CD4-positive, alpha-beta T cell treated with Interleukin-15 for 4 hours (primary cell): Measurements from ENCODE around the gene KBTBD13.
"Not testable (repeated sequence)": the region's sequence is repeated elsewhere in the genome, so short reads cannot be mapped to it uniquely, and the experiment has no call there.

Experiments
- DNase-seq: peaks from one replicate; pipeline ENCODE4 v3.0.0-alpha.2; 2020; ENCODE audit warnings: low spot score

Gene KBTBD13

DNA sequence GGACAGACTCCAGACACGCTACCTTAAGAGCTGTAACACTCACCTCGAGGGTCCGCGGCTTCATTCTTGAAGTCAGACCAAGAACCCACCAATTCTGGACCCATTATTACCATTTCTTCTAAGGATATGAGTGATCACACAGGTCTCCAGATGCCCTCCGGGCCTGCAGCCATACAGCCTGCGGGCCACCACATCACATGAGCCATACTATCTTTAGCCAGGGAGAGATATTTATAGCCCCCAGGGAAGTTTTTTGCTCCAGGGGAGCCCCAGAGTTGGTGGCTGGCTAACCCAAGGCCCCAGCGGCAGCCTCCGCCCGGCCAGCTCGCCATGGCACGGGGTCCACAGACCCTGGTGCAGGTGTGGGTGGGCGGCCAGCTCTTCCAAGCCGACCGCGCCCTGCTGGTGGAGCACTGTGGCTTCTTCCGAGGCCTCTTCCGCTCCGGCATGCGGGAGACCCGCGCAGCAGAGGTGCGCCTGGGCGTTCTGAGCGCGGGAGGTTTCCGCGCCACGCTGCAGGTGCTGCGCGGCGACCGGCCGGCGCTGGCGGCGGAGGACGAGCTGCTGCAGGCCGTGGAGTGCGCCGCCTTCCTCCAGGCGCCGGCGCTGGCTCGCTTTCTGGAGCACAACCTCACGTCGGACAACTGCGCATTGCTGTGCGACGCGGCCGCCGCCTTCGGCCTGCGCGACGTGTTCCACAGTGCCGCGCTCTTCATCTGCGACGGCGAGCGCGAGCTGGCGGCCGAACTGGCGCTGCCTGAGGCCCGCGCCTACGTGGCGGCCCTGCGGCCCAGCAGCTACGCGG is at the start of gene KBTBD13:
Gene KBTBD13, plus strand, starts transcription at position 261 of the 805 bp plus-strand sequence. Its CDS starts 70 bp downstream, at position 331.
- no peak for DNase-seq

DNA sequence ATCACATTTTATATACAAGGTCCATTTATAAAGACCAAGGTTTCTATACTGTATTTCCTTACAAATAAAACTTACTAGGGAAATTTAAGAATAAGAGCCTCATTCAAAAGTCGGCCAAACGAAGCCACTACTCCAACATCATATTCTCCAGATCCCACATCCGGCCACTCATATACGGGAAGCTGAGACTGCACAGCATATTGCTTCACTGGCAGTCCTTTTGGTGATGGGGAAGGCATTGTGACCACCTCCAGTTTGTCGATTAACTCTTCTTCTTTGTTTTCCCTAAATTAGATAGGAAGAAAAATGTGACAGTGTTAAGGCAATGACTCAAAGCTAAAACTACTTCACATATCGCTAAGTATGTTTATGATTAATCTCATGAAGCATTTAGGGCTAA is 49.8 kb upstream of the KBTBD13 start:
- no peak for DNase-seq

DNA sequence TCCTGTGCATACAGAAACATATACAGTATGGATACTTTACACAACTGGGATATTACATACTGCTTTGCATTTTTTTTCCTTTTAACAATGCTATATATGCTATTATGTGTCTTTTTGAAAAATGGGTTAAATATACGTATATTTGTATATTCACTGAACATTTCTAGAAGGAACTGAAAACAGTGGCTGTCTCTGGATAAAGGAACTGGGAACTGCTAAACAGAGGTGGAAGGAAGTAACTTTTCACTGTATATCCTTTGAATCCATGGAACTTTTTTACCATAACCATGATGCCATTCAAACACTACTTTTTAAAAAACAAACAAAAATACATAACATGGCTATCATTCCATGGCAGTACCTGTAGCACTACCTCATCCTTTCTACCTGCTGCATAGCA is 49.0 kb upstream of the KBTBD13 start:
- no peak for DNase-seq

DNA sequence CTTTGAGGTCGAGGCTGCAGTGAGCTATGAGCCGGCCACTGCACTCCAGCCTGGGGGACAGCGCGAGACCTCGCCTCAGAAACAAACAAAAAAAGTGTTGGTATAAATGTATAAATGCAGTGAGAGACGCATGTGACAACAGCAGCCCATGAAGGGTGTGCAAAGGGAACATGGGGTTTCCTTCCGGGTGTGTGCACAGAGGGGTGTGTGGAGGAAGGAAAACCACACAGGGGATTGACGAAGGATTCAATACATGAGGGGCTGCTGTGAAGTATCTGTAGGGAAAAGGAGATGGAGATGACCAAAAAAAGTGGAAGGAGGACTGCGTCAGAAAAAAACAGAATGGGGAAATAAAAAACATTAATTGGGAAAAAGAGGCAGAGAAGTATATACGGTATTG is 48.2 kb upstream of the KBTBD13 start:
- DNase-seq = no peak

DNA sequence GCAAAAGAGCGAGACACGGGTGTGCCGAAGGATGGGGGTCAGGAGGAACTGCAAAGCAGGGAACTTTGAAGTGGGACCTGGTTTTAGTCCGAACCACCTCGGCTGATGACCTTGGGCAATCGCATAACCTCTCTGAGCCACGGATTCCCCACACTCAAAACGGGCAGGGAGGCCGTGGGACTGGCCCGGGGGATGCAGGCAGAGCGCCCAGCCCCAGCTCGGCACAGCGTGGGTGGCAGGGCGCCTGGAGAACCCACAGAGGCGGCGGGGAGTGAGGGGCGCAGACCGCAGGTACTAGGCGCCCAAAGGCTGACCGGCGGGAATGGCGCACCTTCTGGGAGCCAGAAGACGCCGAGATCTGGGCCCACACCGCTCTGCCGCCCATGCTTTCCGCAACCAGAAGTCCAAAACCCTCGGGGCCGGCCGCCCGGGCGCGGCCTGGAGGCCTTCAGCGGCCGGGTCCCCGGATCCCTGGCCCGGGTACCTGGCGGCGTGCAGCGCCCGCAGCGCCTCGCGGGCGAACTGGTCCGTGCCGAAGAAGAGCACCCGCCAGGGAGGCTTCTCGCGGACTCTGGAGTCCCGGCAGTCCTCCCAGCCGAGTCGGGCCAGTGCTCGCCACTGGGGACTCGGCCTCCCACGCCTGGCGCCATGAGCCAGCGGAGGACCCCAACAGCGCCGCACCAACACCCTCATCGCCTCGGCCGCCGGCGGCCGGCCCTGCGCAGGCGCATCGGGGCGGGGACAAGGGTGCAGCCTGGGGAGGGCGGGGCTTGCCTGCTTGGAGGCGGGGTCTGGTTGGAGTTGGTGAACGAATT is 47.4 kb upstream of the KBTBD13 start, which contains the start of gene MTFMT:
Gene MTFMT, minus strand, starts transcription at position 719 of the 815 bp plus-strand sequence. Its CDS starts 26 bp downstream, at position 693.
- DNase-seq = peak; percentile 93

DNA sequence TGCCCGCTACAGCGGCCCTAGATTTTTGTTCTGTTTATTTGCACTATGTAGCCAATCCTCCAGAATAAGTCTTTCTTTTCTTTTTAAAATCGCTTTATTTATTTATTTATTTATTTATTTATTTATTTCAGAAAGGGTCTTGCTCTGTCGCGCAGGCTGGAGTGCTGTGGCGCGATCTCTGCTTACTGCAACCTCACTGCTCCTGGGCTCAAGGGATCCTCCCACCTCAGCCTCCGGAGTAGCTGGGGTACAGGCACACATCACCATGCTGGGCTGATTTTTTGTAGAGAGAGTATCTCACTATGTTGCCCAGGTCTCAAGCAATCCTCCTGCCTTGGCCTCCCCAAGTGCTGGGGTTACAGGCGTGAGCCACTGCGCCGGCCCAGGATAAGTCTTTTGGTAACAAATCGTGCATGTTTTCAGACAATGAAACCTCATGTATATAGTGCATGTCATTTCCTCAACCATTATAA is 46.8 kb upstream of the KBTBD13 start:
- no peak for DNase-seq

DNA sequence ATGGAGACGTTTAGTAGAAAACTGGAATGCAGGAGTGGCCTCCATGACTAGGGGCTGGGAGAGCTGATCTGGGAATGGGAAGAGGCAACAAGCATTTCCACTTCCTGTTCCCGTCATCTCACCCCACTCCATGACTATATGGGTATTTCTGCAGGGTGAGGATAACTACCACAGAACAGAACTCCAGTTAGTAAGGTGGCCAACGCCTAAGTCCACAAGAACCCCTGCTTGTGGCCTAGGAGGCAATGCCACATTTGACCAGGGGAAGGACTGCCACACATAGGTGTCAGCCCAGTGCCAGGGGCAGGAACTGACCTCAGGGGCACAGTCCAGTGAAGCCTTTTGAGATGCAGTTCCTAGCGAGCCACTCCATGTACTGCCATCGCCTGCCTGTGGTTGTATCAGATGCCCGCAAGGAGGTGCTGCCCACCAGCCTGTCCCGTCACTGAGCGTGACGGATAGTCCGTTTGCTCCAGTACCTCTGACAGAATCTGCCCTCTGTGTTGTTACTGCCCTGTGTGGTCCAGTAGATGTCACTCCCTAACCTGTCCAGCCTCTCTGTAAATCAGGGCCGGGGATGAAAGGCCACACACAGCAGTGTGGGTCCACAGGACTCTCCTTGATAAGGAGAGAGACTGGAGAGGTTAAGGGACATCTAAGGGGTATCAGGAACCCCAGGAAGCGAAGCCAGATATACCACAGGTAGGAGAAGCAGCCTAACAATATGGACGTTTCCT is 43.6 kb upstream of the KBTBD13 start:
- peak; percentile 29 for DNase-seq

DNA sequence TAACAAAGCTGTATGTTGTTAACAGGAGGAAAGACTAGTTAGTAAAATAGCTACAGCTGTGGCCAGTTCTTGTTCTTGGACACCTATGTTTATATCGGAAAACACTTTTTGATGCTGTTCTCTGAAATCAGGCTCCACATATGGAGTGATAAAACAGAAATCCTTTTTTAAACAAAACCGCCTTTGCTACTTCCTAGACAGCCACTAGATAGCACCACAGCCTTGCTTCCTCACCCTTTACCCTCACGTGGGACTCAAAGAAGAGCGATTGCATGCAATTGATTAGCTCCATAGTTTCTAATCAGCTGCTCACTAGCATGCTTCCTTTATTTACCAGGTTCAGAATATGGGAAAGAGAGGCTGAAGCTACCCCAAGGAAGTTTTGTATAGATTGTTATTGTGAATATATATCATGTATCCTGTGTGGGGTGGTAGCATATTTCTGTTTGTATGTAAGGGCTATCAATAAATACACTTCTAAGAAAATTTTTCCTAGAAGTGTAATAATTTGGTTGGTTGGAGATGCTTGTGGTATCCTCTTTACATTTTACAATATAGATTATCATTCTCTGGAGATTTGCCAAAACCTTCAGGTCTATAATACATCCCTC is 42.8 kb upstream of the KBTBD13 start:
- DNase-seq = peak; percentile 42

DNA sequence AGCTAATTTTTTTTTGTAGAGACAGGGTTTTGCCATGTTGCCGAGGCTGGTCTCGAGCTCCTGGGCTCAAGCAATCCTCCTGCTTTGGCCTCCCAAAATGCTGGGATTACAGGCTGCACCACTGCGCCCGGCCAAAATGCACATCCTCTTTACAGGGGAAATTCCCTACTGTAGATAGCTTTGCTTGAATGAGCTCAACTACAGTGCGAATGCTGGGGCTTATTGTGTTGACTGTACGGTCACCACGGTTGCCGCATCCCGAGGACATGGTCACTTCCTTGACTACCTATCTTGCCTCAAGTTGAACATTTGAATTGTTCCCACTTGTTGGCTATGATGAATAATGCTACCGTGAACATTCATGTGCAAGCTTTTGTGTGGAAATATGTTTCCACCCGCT is 41.8 kb upstream of the KBTBD13 start:
- no peak for DNase-seq

DNA sequence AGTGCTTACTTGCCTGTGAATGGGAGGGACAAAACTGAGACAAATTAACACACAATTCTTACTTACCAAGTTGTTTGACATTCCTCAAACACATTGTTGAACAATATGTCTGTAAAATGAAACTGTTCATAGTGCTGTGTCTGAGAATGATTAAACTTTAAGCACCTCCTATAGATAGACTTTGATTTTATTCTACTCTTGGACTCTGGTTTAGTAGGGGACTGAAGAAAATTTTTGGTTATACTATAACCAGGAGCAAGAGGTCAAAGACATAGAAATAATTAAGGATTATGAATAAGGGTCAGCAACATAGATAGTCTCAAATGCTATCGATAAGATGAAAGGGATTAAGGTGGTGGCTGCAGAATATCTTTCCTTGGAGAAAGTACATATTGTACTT is 39.2 kb upstream of the KBTBD13 start:
- DNase-seq = no peak

DNA sequence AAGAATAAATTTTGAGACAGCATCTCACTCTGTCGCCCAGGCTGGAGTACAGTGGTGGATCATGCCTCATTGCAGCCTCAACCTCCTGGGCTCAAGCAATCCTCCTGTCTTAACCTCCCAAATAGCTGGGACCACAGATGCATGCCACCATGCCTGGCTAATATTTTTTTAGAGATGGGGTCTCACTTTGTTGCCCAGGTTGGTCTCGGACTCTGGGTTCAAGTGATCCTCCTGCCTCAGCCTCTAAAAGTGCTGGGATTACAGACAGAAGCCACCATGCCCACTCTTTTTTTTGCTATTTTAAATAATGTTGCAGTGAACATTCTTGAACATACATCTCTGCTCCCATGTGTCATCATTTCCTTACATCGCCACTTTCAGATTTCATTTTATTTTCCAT is 38.1 kb upstream of the KBTBD13 start:
- no peak for DNase-seq

DNA sequence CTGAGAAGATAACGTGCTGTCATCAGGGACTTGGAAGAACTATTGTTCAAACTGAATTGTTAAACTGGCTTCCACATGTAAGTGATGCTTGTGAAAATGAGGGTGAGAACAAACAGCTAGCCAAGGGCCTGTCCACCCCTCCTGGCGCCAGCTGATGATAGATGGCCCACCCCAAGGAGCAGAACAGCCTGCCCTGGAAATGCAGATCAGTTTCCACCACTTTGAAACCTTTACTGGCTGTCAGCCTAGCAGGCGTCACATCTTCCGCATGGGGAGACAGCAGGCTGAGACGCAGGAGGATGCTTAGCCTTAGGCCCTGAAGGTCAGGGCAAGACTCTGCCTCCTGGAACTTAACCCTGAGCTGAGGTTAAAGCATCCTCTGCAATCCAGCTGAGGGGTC is 37.7 kb upstream of the KBTBD13 start:
- DNase-seq = no peak

DNA sequence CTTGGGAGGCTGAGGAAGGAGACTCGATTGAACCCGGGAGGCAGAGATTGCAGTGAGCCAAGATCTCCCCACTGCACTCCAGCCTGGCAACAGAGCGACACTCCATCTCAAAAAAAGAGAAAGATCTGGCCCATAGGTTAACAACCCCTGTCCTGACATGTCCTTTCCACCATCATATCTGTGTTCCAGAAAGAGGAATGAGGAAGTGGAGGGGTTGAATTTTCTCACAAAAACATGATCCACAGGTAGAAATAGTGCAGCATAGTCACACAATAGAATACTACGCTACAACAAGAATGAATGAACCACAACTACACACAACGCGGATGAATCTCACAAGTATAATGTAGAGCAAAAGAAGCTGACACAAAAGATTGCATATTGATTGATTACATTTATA is 36.1 kb upstream of the KBTBD13 start:
- DNase-seq = no peak

DNA sequence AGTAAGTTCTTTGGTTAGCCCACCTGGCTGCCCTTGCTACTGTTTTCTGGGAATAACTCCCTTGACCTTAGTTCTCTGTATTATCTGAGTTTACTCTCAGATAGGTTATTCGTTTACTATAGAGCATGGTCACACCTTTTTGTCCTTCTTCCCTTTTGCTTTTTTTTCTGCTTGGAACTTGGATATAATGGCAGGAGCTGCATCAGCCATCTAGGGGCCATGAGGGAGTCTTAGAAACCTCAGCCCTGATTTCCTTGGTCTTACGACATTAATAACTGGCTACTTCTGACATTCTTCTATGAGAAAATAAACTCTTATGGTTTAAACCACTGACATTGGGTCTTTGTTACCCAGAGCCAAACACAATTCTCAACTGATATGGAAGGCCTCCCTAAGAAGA is 34.8 kb upstream of the KBTBD13 start:
- DNase-seq = no peak

DNA sequence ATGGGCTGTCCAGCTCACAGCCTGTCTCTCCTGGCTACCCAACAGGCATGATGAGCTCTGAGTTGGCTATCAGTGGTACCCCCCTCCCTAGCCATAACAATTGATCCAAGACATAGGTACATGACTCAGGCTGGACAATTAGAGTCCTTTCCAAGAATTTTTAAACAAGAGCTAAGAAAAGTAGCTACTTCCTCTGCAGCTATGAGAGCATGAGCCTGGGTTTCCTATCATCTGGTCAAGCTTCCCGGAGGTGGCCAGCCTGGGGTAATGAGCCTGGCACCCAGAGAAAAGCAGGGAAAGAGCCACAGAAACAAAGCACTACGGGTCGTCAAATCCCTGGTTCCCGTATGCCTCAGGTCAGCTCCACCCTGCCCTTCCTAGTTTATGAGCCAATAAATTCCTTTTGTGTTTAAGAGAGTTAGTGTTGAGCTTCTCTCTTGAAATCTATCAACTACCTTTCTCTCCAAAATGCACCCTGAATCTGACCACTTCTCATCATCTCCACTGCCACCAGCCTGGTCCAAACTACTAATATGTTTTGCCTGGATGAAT is 33.7 kb upstream of the KBTBD13 start:
- no peak for DNase-seq

DNA sequence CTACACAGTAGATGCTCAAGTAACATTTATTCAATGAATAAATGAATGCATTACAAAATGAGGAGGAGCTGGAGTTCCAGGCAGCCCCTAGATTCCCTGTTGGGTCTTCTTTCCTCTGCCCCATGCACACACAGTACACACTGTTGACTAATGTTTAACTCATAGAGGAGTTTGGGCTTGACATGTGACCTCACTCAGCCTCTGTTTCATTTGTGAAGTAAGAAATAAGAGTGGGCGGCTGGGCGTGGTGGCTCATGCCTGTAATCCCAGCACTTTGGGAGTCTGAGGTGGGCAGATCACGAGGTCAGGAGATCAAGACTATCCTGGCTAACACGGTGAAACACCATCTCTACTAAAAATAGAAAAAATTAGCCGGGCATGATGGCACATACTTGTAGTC is 32.3 kb upstream of the KBTBD13 start:
- not testable (repeated sequence) for DNase-seq

DNA sequence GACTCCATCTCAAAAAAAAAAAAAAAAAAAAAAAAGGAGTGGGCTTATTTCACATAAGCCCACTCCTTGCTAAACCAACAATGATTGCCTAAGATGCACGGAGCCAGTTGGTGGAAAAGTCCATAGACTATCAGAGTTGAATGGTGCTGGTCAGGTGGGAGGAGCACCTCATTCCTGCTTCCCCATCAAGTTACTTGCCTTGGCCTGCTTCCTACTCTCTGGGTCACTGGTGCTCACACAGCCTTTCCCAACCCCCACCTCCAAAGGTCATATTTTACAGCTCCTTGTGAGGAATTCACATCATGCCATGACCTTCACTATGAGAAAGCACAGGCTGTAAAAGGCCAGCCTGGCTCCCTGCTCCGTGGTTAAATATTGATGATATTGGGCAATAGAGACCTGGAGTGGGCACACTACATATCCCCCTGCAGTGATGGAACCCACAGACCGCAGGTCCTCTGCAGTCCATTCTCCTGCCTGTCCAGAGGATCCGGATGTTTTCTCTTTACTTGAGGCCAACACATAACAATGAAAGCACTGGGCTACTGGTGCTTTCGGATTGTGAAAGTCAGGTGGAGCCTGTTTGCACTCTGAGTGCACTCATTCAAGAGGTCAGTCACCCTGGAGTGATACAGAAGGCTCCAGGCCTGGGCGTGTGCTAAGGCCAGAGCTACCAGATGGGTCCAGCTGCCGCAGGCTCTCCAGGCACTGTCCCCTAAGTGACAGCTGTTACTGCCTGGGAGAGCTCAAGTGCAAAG is 31.6 kb upstream of the KBTBD13 start, which contains the start of gene SLC51B:
Gene SLC51B, plus strand, starts transcription at position 664 of the 758 bp plus-strand sequence. CDS start 4,618 bp downstream, outside the sequence.
- no peak for DNase-seq

DNA sequence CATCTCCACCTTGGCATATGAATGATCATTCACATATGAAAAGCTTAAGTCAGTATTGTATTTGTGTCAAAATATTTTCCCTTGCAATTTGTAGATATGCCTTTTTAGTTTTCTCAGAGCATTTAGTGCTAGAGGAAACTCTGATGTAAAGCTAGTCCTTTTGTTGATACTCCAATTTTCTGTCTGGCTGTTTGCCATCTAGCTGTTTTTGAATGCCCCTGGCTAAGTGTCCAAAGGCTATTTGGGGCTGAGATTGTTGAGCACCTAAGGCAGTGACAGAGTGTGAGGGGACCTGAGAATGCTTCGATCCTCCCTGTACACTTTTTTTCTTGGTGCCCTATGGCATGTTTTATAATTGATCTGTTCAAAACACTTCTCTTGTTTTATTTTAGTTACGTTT is 28.3 kb upstream of the KBTBD13 start:
- no peak for DNase-seq

DNA sequence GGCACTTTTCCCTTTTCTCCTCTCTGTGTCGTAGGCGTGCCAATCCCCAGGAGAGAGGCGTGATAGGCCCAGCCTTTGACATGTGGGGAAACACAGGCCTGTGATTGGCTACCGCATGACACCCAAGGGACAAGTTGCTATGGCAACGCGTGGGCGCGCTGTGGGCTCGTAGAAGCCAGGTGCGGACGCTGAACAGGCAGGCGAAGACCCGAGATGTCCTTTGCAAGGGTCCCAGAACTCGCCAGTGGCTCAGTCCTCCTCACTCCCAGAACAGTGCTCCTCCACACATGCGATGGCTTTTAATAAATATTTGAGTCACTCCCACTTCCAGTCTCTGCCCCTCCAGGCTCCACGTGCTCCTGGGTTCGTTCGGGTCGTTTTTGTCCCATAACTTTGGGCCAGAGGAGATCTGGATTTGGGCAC is 27.1 kb upstream of the KBTBD13 start:
- peak; percentile 84 for DNase-seq

DNA sequence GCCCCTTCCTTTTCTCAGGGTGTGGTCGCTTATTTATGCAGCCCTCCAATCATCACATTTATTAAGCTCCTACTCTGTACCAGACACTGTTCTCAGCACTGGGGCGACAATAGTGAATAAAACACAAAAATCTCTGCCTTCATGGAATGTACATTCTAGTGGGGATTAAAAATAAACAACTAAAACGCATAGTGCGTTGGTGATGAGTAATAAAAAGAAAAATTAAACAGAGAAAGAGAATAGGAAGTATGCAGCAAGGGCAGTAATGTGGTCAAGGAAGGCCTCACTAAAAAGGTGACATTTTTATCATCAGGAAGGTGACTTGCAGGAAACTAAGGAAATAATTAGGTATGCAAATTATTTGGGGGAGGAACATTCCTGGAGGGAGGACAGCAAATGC is 26.3 kb upstream of the KBTBD13 start:
- no peak for DNase-seq

DNA sequence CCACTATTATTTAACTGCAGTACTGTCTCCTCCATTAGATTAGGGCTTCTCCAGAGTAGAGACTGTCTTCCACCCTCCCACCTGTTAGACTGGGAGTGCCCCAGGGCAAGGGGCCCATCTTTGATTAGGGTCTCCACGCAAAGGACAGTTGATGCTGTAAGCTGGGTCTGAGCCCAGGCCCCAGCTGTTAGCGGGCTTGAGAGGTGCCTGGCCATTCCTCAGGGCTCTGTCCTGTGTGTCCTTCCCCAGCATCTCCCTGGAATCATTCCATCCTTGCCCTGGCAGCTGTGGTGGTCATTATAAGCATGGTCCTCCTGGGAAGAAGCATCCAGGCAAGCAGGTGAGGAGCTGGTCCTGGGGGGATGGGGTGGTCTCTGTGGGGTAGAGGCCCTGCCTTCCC is 25.3 kb upstream of the KBTBD13 start:
- DNase-seq = no peak
